ENCODE measurements around the gene POLR2E. TPM values are rescaled to one million over a fixed set of nuclear protein-coding genes. Genes with fewer than 3 reads are reported as not detected.
A peak's percentile ranks its signal among the peaks of the same experiment; 100 is the strongest.

Gene POLR2E
- total RNA-seq, 1 experiment from 2014 or later: 141 TPM

- no peaks in the 10 kb centered on the region for H3K27me3 Mint-ChIP-seq (ENCODE audit: unreplicated experiment)
- TF ChIP-seq CTCF (IDR thresholded peaks at IDR 0.05; ENCODE audit: unreplicated experiment): no peak
- H3K27ac Mint-ChIP-seq (ENCODE audit: unreplicated experiment): peak within 1 kb of the TSS; percentile 44
- peaks cover 4% of the 10 kb centered on the region for H3K4me1 Mint-ChIP-seq (ENCODE audit: low read depth, unreplicated experiment)
- CTCF ChIA-PET: interaction anchor here (0.9 kb wide), 1 partner anchor 77 kb away, joined by 5 read pairs; the partner anchor contains the start of gene CNN2
- H3K9me3 Mint-ChIP-seq (ENCODE audit: low read depth, unreplicated experiment): no peaks in the 10 kb centered on the region
- BruUV-seq (replicated peaks): no TSS peak
- peak; percentile 94 for DNase-seq
- peak within 1 kb of the TSS; percentile 50 for H3K4me3 Mint-ChIP-seq (ENCODE audit: low read depth, unreplicated experiment)
- intact Hi-C loops (cut with micrococcal nuclease; ENCODE audit: unreplicated experiment): loop anchor here (5.0 kb wide), 1 partner anchor 78 kb away; no protein-coding TSS in a partner anchor
- peaks cover 71% of the 10 kb centered on the region for H3K36me3 Mint-ChIP-seq (ENCODE audit: insufficient read depth, unreplicated experiment)
These were observed 8.6 kb upstream of the POLR2E start, which contains the start of gene GPX4 for GRCh38 chr19:1103708-1104310. Gene GPX4 (plus strand): TSS chr19:1103994. CDS start chr19:1104044, 50 bp downstream.

- no peaks in the 10 kb centered on the region for H3K27me3 Mint-ChIP-seq (ENCODE audit: unreplicated experiment)
- DNase-seq: no peak
- CTCF ChIA-PET: no interaction called here
- H3K4me1 Mint-ChIP-seq (ENCODE audit: low read depth, unreplicated experiment): peaks cover 10% of the 10 kb centered on the region
- no peak for TF ChIP-seq CTCF (IDR thresholded peaks at IDR 0.05; ENCODE audit: unreplicated experiment)
- intact Hi-C loops (cut with micrococcal nuclease; ENCODE audit: unreplicated experiment): loop anchor here (5.0 kb wide), 1 partner anchor 79 kb away; no protein-coding TSS in a partner anchor
- peak overlapping the region; percentile 46 for H3K4me3 Mint-ChIP-seq (ENCODE audit: low read depth, unreplicated experiment)
- BruUV-seq (replicated peaks): TSS peak; percentile 94
- H3K27ac Mint-ChIP-seq (ENCODE audit: unreplicated experiment): peak overlapping the region; percentile 44
- no peaks in the 10 kb centered on the region for H3K9me3 Mint-ChIP-seq (ENCODE audit: low read depth, unreplicated experiment)
- peaks cover 75% of the 10 kb centered on the region for H3K36me3 Mint-ChIP-seq (ENCODE audit: insufficient read depth, unreplicated experiment)
These were observed 8.0 kb upstream of the POLR2E start for GRCh38 chr19:1103132-1103707.

GRCh38 chr19:1102407-1103131 is 7.4 kb upstream of the POLR2E start:
- no peaks in the 10 kb centered on the region for H3K27me3 Mint-ChIP-seq (ENCODE audit: unreplicated experiment)
- no peaks in the 10 kb centered on the region for H3K9me3 Mint-ChIP-seq (ENCODE audit: low read depth, unreplicated experiment)
- peaks cover 16% of the 10 kb centered on the region for H3K4me1 Mint-ChIP-seq (ENCODE audit: low read depth, unreplicated experiment)
- H3K36me3 Mint-ChIP-seq (ENCODE audit: insufficient read depth, unreplicated experiment): peaks cover 75% of the 10 kb centered on the region
- TF ChIP-seq CTCF (IDR thresholded peaks at IDR 0.05; ENCODE audit: unreplicated experiment): no peak
- BruUV-seq (replicated peaks): no TSS peak
- peak overlapping the region; percentile 44 for H3K27ac Mint-ChIP-seq (ENCODE audit: unreplicated experiment)
- intact Hi-C loops (cut with micrococcal nuclease; ENCODE audit: unreplicated experiment): loop anchor here (5.0 kb wide), 1 partner anchor 80 kb away; no protein-coding TSS in a partner anchor
- H3K4me3 Mint-ChIP-seq (ENCODE audit: low read depth, unreplicated experiment): peak overlapping the region; percentile 46
- CTCF ChIA-PET: no interaction called here
- peak; percentile 83 for DNase-seq

- Mint-ChIP-seq H3K36me3 (ENCODE audit: insufficient read depth, unreplicated experiment) (peaks cover 63% of the 10 kb centered on the region), H3K27me3 (ENCODE audit: unreplicated experiment) (no peaks in the 10 kb centered on the region), H3K4me3 (ENCODE audit: low read depth, unreplicated experiment) (no peak overlapping the region), H3K4me1 (ENCODE audit: low read depth, unreplicated experiment) (peaks cover 19% of the 10 kb centered on the region), H3K27ac (ENCODE audit: unreplicated experiment) (peak overlapping the region; percentile 52), H3K9me3 (ENCODE audit: low read depth, unreplicated experiment) (no peaks in the 10 kb centered on the region)
- intact Hi-C loops (cut with micrococcal nuclease; ENCODE audit: unreplicated experiment): loop anchor here (5.0 kb wide), 1 partner anchor 81 kb away; no protein-coding TSS in a partner anchor
- no peak for TF ChIP-seq CTCF (IDR thresholded peaks at IDR 0.05; ENCODE audit: unreplicated experiment)
- CTCF ChIA-PET: interaction anchor here (0.5 to 0.6 kb wide), 2 partner anchors 11 to 34 kb away, joined by 4 to 5 read pairs; no protein-coding TSS in a partner anchor
- no peak for DNase-seq
- no TSS peak for BruUV-seq (replicated peaks)
These were observed 6.1 kb upstream of the POLR2E start for GRCh38 chr19:1101337-1101698.
